Hepatocyte (in vitro differentiated cells): Measurements from ENCODE around the gene DENND1C.

Experiments
- CTCF ChIP-seq: fragments of 200-600 bp; sonication (generic); IDR thresholded peaks from 2 replicates; pipeline ENCODE4 v1.5.1; 2016; ENCODE audit warnings: antibody characterized with exemption, mild to moderate bottlenecking; ENCODE audit not compliant: poor library complexity
- EZH2phosphoT487 ChIP-seq: fragments of 200-600 bp; sonication (generic); IDR thresholded peaks from one replicate; pipeline ENCODE4 v1.6.1; 2018; ENCODE audit warnings: antibody characterized with exemption, mild to moderate bottlenecking, low read depth, moderate library complexity; ENCODE audit not compliant: unreplicated experiment, severe bottlenecking

- TF ChIP-seq CTCF (no peak), EZH2phosphoT487 (no peak)
Measured at GRCh38 chr19:6457958-6458694, 23.5 kb downstream of the DENND1C start.
